ENCODE data around the gene IQGAP1.
"Not testable (repeated sequence)": the region's sequence is repeated elsewhere in the genome, so short reads cannot be mapped to it uniquely, and the experiment has no call there.

Gene IQGAP1

GRCh38 chr15:90367576-90367975, 20.5 kb upstream of the IQGAP1 start:
- DNase-seq: no peak

GRCh38 chr15:90375071-90375470, 13.0 kb upstream of the IQGAP1 start:
- DNase-seq: no peak

- DNase-seq: peak in 1 of 2 donors; percentile 94
These were observed 11.3 kb upstream of the IQGAP1 start for GRCh38 chr15:90376789-90377188.

- DNase-seq: no peak
These were observed 8.8 kb upstream of the IQGAP1 start for GRCh38 chr15:90379263-90379662.

- no peak for DNase-seq
These were observed 6.5 kb upstream of the IQGAP1 start for GRCh38 chr15:90381515-90381914.

- DNase-seq: no peak
These were observed 5.7 kb upstream of the IQGAP1 start for GRCh38 chr15:90382320-90382719.

- DNase-seq: no peak
These were observed 1.8 kb upstream of the IQGAP1 start for GRCh38 chr15:90386221-90386620.

- DNase-seq: peak; percentile 65 to 82
These were observed 679 bp downstream of the IQGAP1 start for GRCh38 chr15:90388462-90389380.

GRCh38 chr15:90389513-90389912, 1.5 kb downstream of the IQGAP1 start:
- no peak for DNase-seq

GRCh38 chr15:90393040-90393439, 5.0 kb downstream of the IQGAP1 start:
- no peak for DNase-seq

GRCh38 chr15:90394074-90394473, 6.0 kb downstream of the IQGAP1 start:
- DNase-seq: no peak

GRCh38 chr15:90394748-90395442, 6.9 kb downstream of the IQGAP1 start:
- DNase-seq: no peak

- DNase-seq: no peak
These were observed 8.3 kb downstream of the IQGAP1 start for GRCh38 chr15:90396321-90396720.

GRCh38 chr15:90400005-90400758, 12.1 kb downstream of the IQGAP1 start:
- no peak for DNase-seq

- DNase-seq: peak in 1 of 2 donors; percentile 94
These were observed 12.8 kb downstream of the IQGAP1 start for GRCh38 chr15:90400759-90401314.

- DNase-seq: no peak
These were observed 13.5 kb downstream of the IQGAP1 start for GRCh38 chr15:90401495-90401894.

GRCh38 chr15:90402223-90402622, 14.2 kb downstream of the IQGAP1 start:
- DNase-seq: peak in 1 of 2 donors; percentile 82

- DNase-seq: no peak
These were observed 14.7 kb downstream of the IQGAP1 start for GRCh38 chr15:90402767-90403166.

- DNase-seq: no peak
These were observed 17.1 kb downstream of the IQGAP1 start for GRCh38 chr15:90405055-90405607.

- DNase-seq: no peak
These were observed 19.3 kb downstream of the IQGAP1 start for GRCh38 chr15:90407336-90407735.

- DNase-seq: no peak
These were observed 19.9 kb downstream of the IQGAP1 start for GRCh38 chr15:90407871-90408317.

GRCh38 chr15:90408657-90409056, 20.6 kb downstream of the IQGAP1 start:
- DNase-seq: no peak

GRCh38 chr15:90409587-90409986, 21.5 kb downstream of the IQGAP1 start:
- not testable (repeated sequence) for DNase-seq

All from bone marrow (tissue), 2 donors.